Right forelimb (tissue), 1 donor: ENCODE data around the gene PIKFYVE.
"Not testable (repeated sequence)": the region's sequence is repeated elsewhere in the genome, so short reads cannot be mapped to it uniquely, and the experiment has no call there.

Source experiments
- DNase-seq: peaks from one replicate; pipeline ENCODE4 v3.0.0-alpha.2; 2018

Gene PIKFYVE

GRCh38 chr2:208254871-208255556 is 11.0 kb upstream of the PIKFYVE start, which contains the start of gene IDH1:
Gene IDH1 (minus strand): TSS chr2:208255071. CDS start chr2:208251551, 3,520 bp downstream.
- peak; percentile 100 for DNase-seq

- DNase-seq = no peak
These were observed 10.4 kb upstream of the PIKFYVE start for GRCh38 chr2:208255557-208256106.

- DNase-seq = no peak
These were observed 9.8 kb upstream of the PIKFYVE start for GRCh38 chr2:208256192-208256782.

- DNase-seq = not testable (repeated sequence)
These were observed 8.9 kb upstream of the PIKFYVE start for GRCh38 chr2:208256849-208257813.

DNA sequence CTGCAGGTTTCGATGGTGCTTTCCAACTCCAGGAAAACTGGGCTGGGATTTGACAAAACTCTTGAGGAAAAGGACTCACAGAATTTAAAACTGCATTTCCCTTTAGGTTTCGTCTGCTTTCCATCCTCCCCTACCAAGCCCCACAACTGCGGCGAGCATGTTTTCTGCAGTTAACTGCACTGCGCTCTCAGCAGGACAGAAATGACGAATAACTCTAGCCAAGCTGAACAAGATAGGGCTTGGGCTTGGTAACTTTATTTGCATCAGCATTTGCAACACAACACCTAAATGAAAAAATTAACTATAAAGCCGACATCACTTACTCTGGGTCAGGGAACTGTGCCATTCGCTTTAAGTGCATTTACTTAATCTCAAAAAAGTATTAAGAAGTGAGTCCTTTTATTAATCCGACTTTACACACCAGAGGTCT is 669 bp upstream of the PIKFYVE start:
- DNase-seq = peak; percentile 55

DNA sequence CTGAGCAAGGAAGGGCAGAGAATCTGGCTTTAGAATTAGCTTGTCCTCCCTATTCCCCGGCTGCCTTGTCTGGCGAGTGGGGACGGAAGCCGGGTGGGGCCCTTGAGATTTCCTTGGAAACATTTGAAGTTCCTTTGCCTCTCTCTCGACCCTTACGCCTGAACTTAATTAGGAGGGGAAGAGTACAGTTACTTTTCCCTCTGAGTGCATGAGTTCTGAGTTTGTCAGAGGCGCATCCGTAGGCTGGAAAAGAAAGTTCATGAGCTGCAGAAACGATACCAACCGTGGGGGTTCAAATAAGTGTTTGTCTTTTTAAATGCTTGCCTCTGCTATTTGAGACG is 468 bp downstream of the PIKFYVE start:
- no peak for DNase-seq

DNA sequence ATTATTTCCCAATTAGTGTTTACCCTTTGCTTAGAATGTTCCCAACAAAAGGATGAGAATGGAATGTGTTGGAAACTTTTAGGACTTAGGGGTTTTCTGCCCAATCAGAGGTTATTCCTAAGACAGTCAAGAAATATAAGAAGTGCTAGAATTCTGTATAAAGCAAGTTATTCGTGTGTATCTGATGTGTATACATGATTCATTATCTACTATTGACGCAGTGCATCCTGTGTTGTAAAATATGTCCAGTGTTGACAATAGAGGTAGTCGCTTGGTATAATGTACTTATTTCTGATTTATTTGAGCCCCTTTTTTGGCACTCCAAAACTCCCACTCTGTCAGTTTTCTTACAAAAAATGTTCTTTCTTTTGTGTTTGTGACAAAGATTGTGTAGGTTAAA is 881 bp downstream of the PIKFYVE start:
- DNase-seq = no peak

GRCh38 chr2:208267526-208267925 is 1.5 kb downstream of the PIKFYVE start:
- not testable (repeated sequence) for DNase-seq

- no peak for DNase-seq
These were observed 2.3 kb downstream of the PIKFYVE start for GRCh38 chr2:208268156-208268952.

DNA sequence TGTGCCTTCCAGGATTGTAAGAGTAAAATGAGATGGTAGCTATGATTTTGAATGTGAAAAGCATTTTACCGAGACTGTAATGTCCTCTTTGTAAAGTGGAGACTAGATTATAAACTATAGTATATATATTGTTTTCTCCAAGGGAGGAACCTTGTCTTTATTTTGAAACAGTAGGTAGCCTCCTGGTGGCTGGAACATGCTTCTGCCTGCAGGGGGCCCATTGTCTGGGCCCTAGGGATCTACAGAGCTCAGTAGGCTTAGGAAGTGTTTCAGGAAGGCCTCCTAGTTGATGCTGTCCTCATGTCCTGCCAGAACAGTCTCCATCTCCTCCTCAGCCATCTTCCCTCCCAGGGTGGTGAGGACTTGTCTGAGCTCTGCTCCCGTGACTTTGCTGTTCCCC is 3.0 kb downstream of the PIKFYVE start:
- DNase-seq = no peak

- DNase-seq = no peak
These were observed 8.7 kb downstream of the PIKFYVE start for GRCh38 chr2:208274748-208275147.

DNA sequence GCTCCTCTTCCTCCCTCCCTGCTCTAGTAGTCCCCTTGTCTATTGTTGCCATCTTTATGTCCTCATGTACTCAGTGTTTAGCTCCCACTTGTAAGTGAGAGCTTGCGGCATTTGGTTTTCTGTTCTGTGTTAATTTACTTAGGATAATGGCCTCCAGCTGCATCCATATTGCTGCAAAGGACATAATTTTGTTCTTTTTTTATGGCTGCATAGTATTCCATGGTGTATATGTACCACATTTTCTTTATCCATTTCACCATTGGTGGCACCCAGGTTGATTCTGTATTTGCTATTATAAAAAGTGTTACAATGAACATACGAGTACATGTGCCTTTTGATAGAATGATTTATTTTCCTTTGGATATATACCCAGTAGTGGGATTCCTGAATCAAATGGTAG is 12.5 kb downstream of the PIKFYVE start:
- DNase-seq = no peak

GRCh38 chr2:208279236-208279635 is 13.2 kb downstream of the PIKFYVE start:
- no peak for DNase-seq

- no peak for DNase-seq
These were observed 14.2 kb downstream of the PIKFYVE start for GRCh38 chr2:208280234-208280633.

- no peak for DNase-seq
These were observed 14.9 kb downstream of the PIKFYVE start for GRCh38 chr2:208280933-208281332.

- DNase-seq = no peak
These were observed 19.8 kb downstream of the PIKFYVE start for GRCh38 chr2:208285853-208286252.

GRCh38 chr2:208294482-208295024 is 28.5 kb downstream of the PIKFYVE start:
- DNase-seq = no peak

- no peak for DNase-seq
These were observed 29.8 kb downstream of the PIKFYVE start for GRCh38 chr2:208295834-208296233.

GRCh38 chr2:208296610-208297009 is 30.6 kb downstream of the PIKFYVE start:
- DNase-seq = no peak

DNA sequence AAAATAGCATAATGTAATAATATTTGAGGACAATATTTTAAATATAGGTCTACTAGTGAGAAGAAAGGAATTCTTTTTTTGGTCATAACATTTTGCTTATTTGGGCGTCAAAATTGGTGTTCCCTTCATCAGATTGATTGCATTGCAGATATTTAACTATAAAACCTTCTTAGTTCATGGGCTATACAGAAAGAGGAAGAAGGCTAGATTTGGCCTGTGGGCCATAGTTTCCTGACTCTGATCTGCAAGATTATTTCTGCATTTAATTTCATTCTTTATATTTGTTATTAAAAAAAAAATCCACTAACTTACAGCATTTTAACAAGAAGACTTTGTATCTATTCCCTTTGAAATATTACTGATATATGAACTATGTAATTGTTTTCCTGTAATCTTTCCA is 31.9 kb downstream of the PIKFYVE start:
- DNase-seq = no peak

- DNase-seq = no peak
These were observed 35.0 kb downstream of the PIKFYVE start for GRCh38 chr2:208300847-208301618.
